HG03469 (cell line): ENCODE measurements around the gene PDIA4.
"Not testable (repeated sequence)": the region's sequence is repeated elsewhere in the genome, so short reads cannot be mapped to it uniquely, and the experiment has no call there.

ENCODE experiments used
- ATAC-seq: cut with Tn5 transposase; IDR thresholded peaks from one replicate; pipeline ENCODE4 v1.9.1; 2021; ENCODE audit warnings: mild to moderate bottlenecking, moderate library complexity, moderate number of reproducible peaks; ENCODE audit not compliant: unreplicated experiment

The PDIA4 gene

GRCh38 chr7:149004405-149005370, 23.6 kb downstream of the PDIA4 start:
- no peak for ATAC-seq

GRCh38 chr7:149003560-149004305, 24.6 kb downstream of the PDIA4 start:
- no peak for ATAC-seq

- no peak for ATAC-seq
These were observed 25.3 kb downstream of the PDIA4 start for GRCh38 chr7:149003018-149003417.

GRCh38 chr7:149002604-149003003, 25.7 kb downstream of the PDIA4 start:
- ATAC-seq: no peak

- ATAC-seq: no peak
These were observed 26.8 kb downstream of the PDIA4 start for GRCh38 chr7:149001427-149002068.

- ATAC-seq: no peak
These were observed 27.3 kb downstream of the PDIA4 start for GRCh38 chr7:149000961-149001360.

GRCh38 chr7:148999192-148999591, 29.1 kb downstream of the PDIA4 start:
- ATAC-seq: no peak

GRCh38 chr7:148997497-148997896, 30.8 kb downstream of the PDIA4 start:
- no peak for ATAC-seq

- ATAC-seq: no peak
These were observed 33.7 kb downstream of the PDIA4 start for GRCh38 chr7:148994576-148994975.

- no peak for ATAC-seq
These were observed 35.1 kb downstream of the PDIA4 start for GRCh38 chr7:148993193-148993592.

GRCh38 chr7:148991536-148991935, 36.8 kb downstream of the PDIA4 start:
- no peak for ATAC-seq

GRCh38 chr7:148987751-148988512, 40.4 kb downstream of the PDIA4 start:
- ATAC-seq: no peak

GRCh38 chr7:148987010-148987750, 41.1 kb downstream of the PDIA4 start:
- ATAC-seq: peak; percentile 84

- no peak for ATAC-seq
These were observed 41.6 kb downstream of the PDIA4 start for GRCh38 chr7:148986742-148987009.

- no peak for ATAC-seq
These were observed 44.8 kb downstream of the PDIA4 start for GRCh38 chr7:148983200-148984146.

- ATAC-seq: no peak
These were observed 45.6 kb downstream of the PDIA4 start for GRCh38 chr7:148982654-148983199.

- ATAC-seq: no peak
These were observed 48.5 kb downstream of the PDIA4 start for GRCh38 chr7:148979827-148980226.

GRCh38 chr7:148979072-148979471, 49.2 kb downstream of the PDIA4 start:
- ATAC-seq: not testable (repeated sequence)

GRCh38 chr7:148978091-148978490, 50.2 kb downstream of the PDIA4 start:
- no peak for ATAC-seq
